Glutamatergic neuron (in vitro differentiated cells): ENCODE data around the gene ZC3H7A. TPM values are rescaled to one million over a fixed set of nuclear protein-coding genes. Genes with fewer than 3 reads are reported as not detected.
"Not testable (repeated sequence)": the region's sequence is repeated elsewhere in the genome, so short reads cannot be mapped to it uniquely, and the experiment has no call there.

ENCODE experiments used
- DNase-seq: peaks from one replicate; pipeline ENCODE4 v3.0.0; 2022
- H3K27ac Mint-ChIP-seq: one replicate; pipeline ENCODE4 v1.8.0; 2020; ENCODE audit warnings: mild to moderate bottlenecking, mixed read lengths, inconsistent platforms; ENCODE audit not compliant: unreplicated experiment
- H3K27me3 Mint-ChIP-seq: one replicate; pipeline ENCODE4 v1.8.0; 2020; ENCODE audit warnings: mild to moderate bottlenecking, moderate library complexity, mixed read lengths, inconsistent platforms; ENCODE audit not compliant: unreplicated experiment
- H3K36me3 Mint-ChIP-seq: one replicate; pipeline ENCODE4 v1.8.0; 2020; ENCODE audit warnings: mild to moderate bottlenecking, mixed read lengths, inconsistent platforms; ENCODE audit not compliant: unreplicated experiment
- H3K4me1 Mint-ChIP-seq: one replicate; pipeline ENCODE4 v1.8.0; 2020; ENCODE audit warnings: mild to moderate bottlenecking, low read depth, mixed read lengths, inconsistent platforms; ENCODE audit not compliant: unreplicated experiment
- H3K4me3 Mint-ChIP-seq: one replicate; pipeline ENCODE4 v1.8.0; 2020; ENCODE audit warnings: mild to moderate bottlenecking, mixed read lengths, inconsistent platforms; ENCODE audit not compliant: unreplicated experiment
- H3K9me3 Mint-ChIP-seq: one replicate; pipeline ENCODE4 v1.8.0; 2020; ENCODE audit warnings: mild to moderate bottlenecking, moderate library complexity, mixed read lengths, inconsistent platforms; ENCODE audit not compliant: unreplicated experiment
- CTCF ChIP-seq: fragments of 200-600 bp; sonication (generic); IDR thresholded peaks from one replicate; pipeline ENCODE4 v1.5.0; 2021; ENCODE audit not compliant: partially characterized antibody, unreplicated experiment
- total RNA-seq: library from RNA; stranded (reverse); fragmentation: NEBNext Ultra II Directional; extraction: Animal tissue kit (Norgen Biotek cat#: 25700); gene quantifications from one replicate; pipeline ENCODE4 v1.2.1, GENCODE V29; 2021; ENCODE audit not compliant: unreplicated experiment

Gene ZC3H7A
- total RNA-seq, 1 donor from 2014 or later = 87.7 TPM

- Mint-ChIP-seq H3K27me3 (peaks cover 7% of the 10 kb centered on the region), H3K9me3 (peaks cover 7% of the 10 kb centered on the region), H3K36me3 (no peaks in the 10 kb centered on the region), H3K27ac (peak overlapping the region; percentile 87), H3K4me3 (peak overlapping the region; percentile 73), H3K4me1 (peaks cover 46% of the 10 kb centered on the region)
- no peak for DNase-seq
- no peak for TF ChIP-seq CTCF
These were observed 5.8 kb downstream of the ZC3H7A start for GRCh38 chr16:11791144-11791828.

- Mint-ChIP-seq H3K4me3 (no peak overlapping the region), H3K4me1 (peaks cover 32% of the 10 kb centered on the region), H3K27ac (no peak overlapping the region), H3K27me3 (peaks cover 4% of the 10 kb centered on the region), H3K9me3 (peaks cover 4% of the 10 kb centered on the region), H3K36me3 (no peaks in the 10 kb centered on the region)
- TF ChIP-seq CTCF = no peak
- no peak for DNase-seq
These were observed 8.1 kb downstream of the ZC3H7A start for GRCh38 chr16:11788914-11789313.

- not testable (repeated sequence) for DNase-seq, H3K4me3 Mint-ChIP-seq, H3K36me3 Mint-ChIP-seq, H3K9me3 Mint-ChIP-seq, H3K27ac Mint-ChIP-seq, H3K27me3 Mint-ChIP-seq
- peaks cover 37% of the 10 kb centered on the region for H3K4me1 Mint-ChIP-seq
These were observed 12.0 kb downstream of the ZC3H7A start for GRCh38 chr16:11784980-11785599.

GRCh38 chr16:11784381-11784780, 12.7 kb downstream of the ZC3H7A start:
- H3K27ac Mint-ChIP-seq, H3K27me3 Mint-ChIP-seq, H3K36me3 Mint-ChIP-seq, H3K9me3 Mint-ChIP-seq, DNase-seq, H3K4me3 Mint-ChIP-seq: not testable (repeated sequence)
- peaks cover 39% of the 10 kb centered on the region for H3K4me1 Mint-ChIP-seq

- DNase-seq = no peak
- TF ChIP-seq CTCF = no peak
- H3K9me3 Mint-ChIP-seq = peaks cover 6% of the 10 kb centered on the region
- H3K27ac Mint-ChIP-seq = peak overlapping the region; percentile 96
- H3K27me3 Mint-ChIP-seq = peaks cover 6% of the 10 kb centered on the region
- H3K36me3 Mint-ChIP-seq = no peaks in the 10 kb centered on the region
- peaks cover 39% of the 10 kb centered on the region for H3K4me1 Mint-ChIP-seq
- H3K4me3 Mint-ChIP-seq = no peak overlapping the region
These were observed 13.1 kb downstream of the ZC3H7A start for GRCh38 chr16:11784038-11784369.

GRCh38 chr16:11783319-11784037, 13.6 kb downstream of the ZC3H7A start:
- peaks cover 39% of the 10 kb centered on the region for H3K4me1 Mint-ChIP-seq
- DNase-seq = no peak
- H3K36me3 Mint-ChIP-seq = no peaks in the 10 kb centered on the region
- peaks cover 6% of the 10 kb centered on the region for H3K27me3 Mint-ChIP-seq
- TF ChIP-seq CTCF = no peak
- peaks cover 6% of the 10 kb centered on the region for H3K9me3 Mint-ChIP-seq
- H3K4me3 Mint-ChIP-seq = no peak overlapping the region
- H3K27ac Mint-ChIP-seq = peak overlapping the region; percentile 96
